HG03280 (cell line): ENCODE data around the gene GET4.

Experiments used
- ATAC-seq: cut with Tn5 transposase; IDR thresholded peaks from one replicate; pipeline ENCODE4 v1.9.1; 2021; ENCODE audit warnings: mild to moderate bottlenecking, moderate library complexity; ENCODE audit not compliant: unreplicated experiment

Gene GET4

GRCh38 chr7:924541-925231 is 48.3 kb downstream of the GET4 start:
- ATAC-seq: peak; percentile 41

GRCh38 chr7:925601-926000 is 49.2 kb downstream of the GET4 start:
- ATAC-seq: no peak

- ATAC-seq: no peak
Observed at GRCh38 chr7:926061-927030, 50.0 kb downstream of the GET4 start.

- ATAC-seq: no peak
Observed at GRCh38 chr7:927031-927671, 50.8 kb downstream of the GET4 start.

GRCh38 chr7:929311-929711 is 53.0 kb downstream of the GET4 start:
- ATAC-seq: no peak

- no peak for ATAC-seq
Observed at GRCh38 chr7:930975-931758, 54.8 kb downstream of the GET4 start.

- ATAC-seq: no peak
Observed at GRCh38 chr7:931871-932650, 55.7 kb downstream of the GET4 start.

DNA sequence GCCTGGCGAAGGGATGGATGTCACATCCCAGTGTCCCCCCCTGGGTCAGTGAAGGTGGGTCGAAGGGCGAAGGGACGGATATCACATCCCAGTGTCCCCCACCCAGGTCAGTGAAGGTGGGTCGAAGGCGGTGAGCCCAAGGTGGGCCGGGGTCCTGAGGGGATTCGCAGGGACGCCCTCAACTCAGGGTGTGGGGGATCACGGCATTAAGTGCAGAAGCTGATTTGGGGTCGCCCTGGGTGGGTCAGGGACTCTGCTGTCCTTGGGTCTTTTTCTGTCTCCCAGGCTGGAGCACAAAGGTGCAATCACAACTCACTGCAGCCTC is 56.3 kb downstream of the GET4 start:
- no peak for ATAC-seq

DNA sequence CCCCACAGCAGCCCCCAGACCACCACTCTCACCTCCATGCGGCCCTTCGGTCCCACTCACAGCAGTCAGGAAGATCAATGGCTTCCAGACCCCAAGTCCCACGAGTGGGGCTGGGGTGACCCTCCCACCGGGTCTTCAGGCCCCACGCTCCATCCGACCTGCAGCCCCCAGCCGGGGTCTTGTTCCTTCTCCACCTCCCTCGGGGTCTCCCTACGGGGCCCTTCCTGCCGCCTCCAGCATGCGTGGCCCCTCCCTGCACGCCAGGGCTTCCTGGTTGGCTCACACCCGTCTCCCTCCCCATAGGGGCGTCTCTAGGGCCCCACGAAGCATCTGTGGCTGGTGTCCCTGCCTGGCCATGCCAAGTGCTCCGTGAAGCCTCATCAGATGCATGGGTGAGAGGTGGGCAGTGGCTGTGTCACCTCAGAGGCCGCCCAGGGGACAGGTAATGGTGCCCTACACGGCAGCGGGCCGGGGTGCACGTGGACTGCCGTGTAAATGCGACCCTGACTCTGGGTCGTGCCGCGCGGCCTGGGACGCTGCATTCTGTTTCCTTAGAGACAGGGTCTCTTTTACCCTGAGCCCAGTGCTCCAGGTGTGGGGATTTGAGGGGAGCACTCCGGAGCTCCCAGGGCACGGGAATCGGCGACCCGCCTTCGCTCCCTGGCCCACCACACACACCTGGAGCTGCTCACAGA is 58.3 kb downstream of the GET4 start:
- no peak for ATAC-seq

GRCh38 chr7:935164-935873 is 59.0 kb downstream of the GET4 start:
- no peak for ATAC-seq

DNA sequence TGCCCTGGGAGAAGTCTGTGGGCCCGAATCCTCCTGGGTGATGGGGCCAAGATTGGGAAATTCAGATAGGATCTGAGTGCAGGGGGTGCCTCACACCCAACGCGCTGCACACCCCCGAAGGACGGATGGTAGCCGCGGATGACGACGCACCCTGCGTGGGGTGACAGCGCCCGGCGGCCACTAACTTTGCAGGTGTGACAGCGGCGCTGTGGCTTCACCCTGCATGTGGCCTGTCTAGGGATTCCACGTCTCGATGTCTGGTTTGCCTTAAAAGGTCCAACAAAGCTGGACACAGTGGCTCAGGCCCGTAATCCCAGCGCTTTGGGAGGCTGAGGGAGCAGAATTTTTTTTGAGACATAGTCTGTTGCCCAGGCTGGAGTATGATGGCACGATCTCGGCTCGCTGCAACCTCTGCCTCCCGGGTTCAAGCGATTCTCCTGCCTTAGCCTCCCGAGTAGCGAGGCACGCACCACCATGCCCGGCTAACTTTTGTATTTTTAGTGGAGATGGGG is 59.6 kb downstream of the GET4 start:
- no peak for ATAC-seq

DNA sequence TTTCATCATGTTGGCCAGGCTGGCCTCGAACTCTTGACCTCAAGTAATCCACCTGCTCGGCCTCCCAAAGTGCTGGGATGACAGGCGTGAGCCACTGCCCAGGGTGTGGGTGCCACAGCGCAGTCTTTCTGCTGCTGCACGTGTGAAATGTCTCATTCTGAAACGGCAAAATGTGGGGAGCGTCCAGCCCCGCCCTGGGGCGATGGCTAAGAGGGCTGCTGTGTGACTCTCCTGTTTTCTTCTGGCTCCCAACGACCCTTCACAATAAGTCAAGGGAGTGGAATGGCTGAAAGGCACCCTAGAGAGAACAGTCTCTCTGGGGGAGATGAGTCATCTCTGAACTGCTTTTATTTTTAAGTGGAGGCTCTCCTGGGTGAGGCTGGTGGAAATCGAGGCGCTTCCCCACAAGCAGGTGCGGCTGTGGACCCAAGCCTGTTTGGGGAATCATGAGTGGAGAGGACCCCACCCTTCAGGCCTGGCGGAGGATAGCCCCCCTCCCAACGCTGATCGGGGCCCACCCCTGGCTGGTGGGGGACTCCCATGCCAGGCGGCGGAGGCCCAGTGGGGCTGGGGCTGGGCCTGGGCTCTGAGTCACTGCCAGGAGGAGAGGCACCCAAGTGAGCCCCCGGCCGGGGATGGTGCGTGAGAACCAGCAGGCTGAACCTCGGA is 60.2 kb downstream of the GET4 start:
- ATAC-seq: peak; percentile 72

DNA sequence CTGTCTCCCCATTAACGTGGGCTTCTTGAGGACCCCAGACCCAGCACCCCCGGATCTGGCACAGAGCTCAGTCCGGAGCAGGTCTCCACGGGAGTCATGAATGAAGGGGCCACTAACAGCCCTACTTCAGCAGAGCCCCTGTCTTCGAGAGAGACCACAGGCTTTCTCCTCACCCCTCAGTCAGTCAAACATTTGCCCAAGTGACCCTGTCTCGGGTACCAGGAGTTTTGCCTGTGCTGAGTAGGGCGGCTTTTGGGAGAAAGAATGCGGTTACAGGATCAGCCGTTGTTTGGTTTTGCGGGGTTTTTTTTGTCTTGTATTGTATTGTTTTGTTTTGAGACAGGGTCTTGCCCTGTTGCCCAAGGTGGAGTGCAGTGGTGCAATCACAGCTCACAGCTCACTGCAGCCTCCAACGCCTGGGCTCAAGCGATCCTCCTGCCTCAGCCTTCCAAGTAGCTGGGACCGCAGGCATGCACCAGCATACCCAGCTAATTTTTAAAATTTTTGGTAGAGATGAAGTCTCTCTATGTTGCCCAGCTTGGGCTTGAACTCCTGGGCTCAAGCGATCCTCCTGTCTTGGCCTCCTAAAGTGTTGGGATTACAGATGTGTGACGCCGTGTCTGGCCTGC is 61.6 kb downstream of the GET4 start:
- no peak for ATAC-seq

GRCh38 chr7:938546-939185 is 62.3 kb downstream of the GET4 start:
- ATAC-seq: no peak

GRCh38 chr7:939843-940242 is 63.5 kb downstream of the GET4 start:
- no peak for ATAC-seq

- ATAC-seq: no peak
Observed at GRCh38 chr7:940599-941408, 64.5 kb downstream of the GET4 start.
